B cell (primary cell): ENCODE data around the gene NHERF2. TPM values are rescaled to one million over a fixed set of nuclear protein-coding genes. Genes with fewer than 3 reads are reported as not detected.

ENCODE experiments used
- ATAC-seq: fragments of 200-7000 bp; cut with Tn5 transposase; one replicate; pipeline ENCODE4 v1.10.0; 2021; ENCODE audit warnings: low read depth, mild to moderate bottlenecking, moderate number of reproducible peaks, moderate library complexity
- CTCF ChIA-PET: fragments of 350-600 bp; sonication (Branson Sonifier 250); formaldehyde crosslinking; loops from one replicate; lab custom pipeline; 2021; ENCODE audit warnings: antibody characterized with exemption, inconsistent platforms; lab: Charles Lee
- POLR2A ChIA-PET: fragments of 350-600 bp; sonication (Branson Sonifier 250); formaldehyde crosslinking; loops from one replicate; lab custom pipeline; 2021; ENCODE audit warnings: antibody characterized with exemption; lab: Charles Lee
- DNase-seq: peaks from one replicate; pipeline ENCODE4 v3.0.0; 2013
- H2AFZ ChIP-seq: 2 replicates; pipeline ENCODE4 v1.6.1; 2012; ENCODE audit warnings: mild to moderate bottlenecking, low read depth, low read length; ENCODE audit not compliant: insufficient read depth, poor library complexity, severe bottlenecking
- H3K27ac ChIP-seq, 2 donors: 1 replicate in 1 of 2; 2 replicates in 1 of 2; pipeline ENCODE4 v1.5.1; 2012 to 2013; ENCODE audit warnings: low read length in 2 of 2, mild to moderate bottlenecking in 2 of 2, moderate library complexity in 1 of 2
- H3K27me3 ChIP-seq, 4 experiments: fragments of 200-600 bp in 1 of 4; sonication (generic) in 1 of 4; replicated peaks in 1 of 4; 1 replicate in 2 of 4; 2 replicates in 2 of 4; pipeline versions ENCODE4 v1.6.1 to v1.7.0; 2013 to 2016; ENCODE audit warnings: low read length in 3 of 4, mild to moderate bottlenecking in 2 of 4, mixed read lengths in 1 of 4, moderate library complexity in 1 of 4; ENCODE audit not compliant: insufficient read depth in 4 of 4, control insufficient read depth in 3 of 4; ENCODE audit errors: control extremely low read depth in 1 of 4
- H3K36me3 ChIP-seq, 2 experiments: replicated peaks in 1 of 2; 1 replicate in 1 of 2; 2 replicates in 1 of 2; pipeline versions ENCODE4 v1.6.1 to v1.7.1; 2013; ENCODE audit warnings: low read length in 1 of 2; ENCODE audit not compliant: insufficient read depth in 2 of 2, control insufficient read depth in 1 of 2; ENCODE audit errors: control extremely low read depth in 1 of 2, extremely low read depth in 1 of 2
- H3K4me1 ChIP-seq, 2 donors: fragments of 200-600 bp in 1 of 2; sonication (generic) in 1 of 2; 1 replicate in 1 of 2; 2 replicates in 1 of 2; pipeline versions ENCODE4 v1.5.1 to v1.6.1; 2013 to 2017; ENCODE audit warnings: low read length in 2 of 2; ENCODE audit not compliant: control insufficient read depth in 2 of 2, insufficient read depth in 2 of 2
- H3K4me2 ChIP-seq: replicated peaks from 2 replicates; pipeline ENCODE3; 2012; ENCODE audit warnings: mild to moderate bottlenecking, low read depth, low read length; ENCODE audit not compliant: poor library complexity, severe bottlenecking
- H3K4me3 ChIP-seq, 5 experiments: fragments of 200-600 bp in 1 of 5; sonication (generic) in 1 of 5; 1 replicate in 3 of 5; 2 replicates in 2 of 5; pipeline versions ENCODE4 v1.5.1 to v1.7.0; 2011 to 2016; ENCODE audit warnings: low read length in 4 of 5, mild to moderate bottlenecking in 4 of 5, low read depth in 2 of 5, control low read depth in 1 of 5, moderate library complexity in 1 of 5; ENCODE audit not compliant: insufficient read depth in 1 of 5; ENCODE audit errors: control extremely low read depth in 1 of 5, extremely low read depth in 1 of 5
- H3K79me2 ChIP-seq: fragments of 200-600 bp; sonication (generic); one replicate; pipeline ENCODE4 v1.6.0; 2016; ENCODE audit warnings: low read length; ENCODE audit not compliant: control insufficient read depth, insufficient read depth
- H3K9ac ChIP-seq: fragments of 200-600 bp; sonication (generic); 2 replicates; pipeline ENCODE4 v1.6.1; 2017; ENCODE audit warnings: mild to moderate bottlenecking, low read length, moderate library complexity
- H3K9me3 ChIP-seq, 3 donors: one replicate each; pipeline versions ENCODE4 v1.6.1 to v1.7.1; 2013; ENCODE audit warnings: low read length in 2 of 3; ENCODE audit not compliant: control insufficient read depth in 2 of 3, insufficient read depth in 1 of 3; ENCODE audit errors: control extremely low read depth in 1 of 3
- H4K20me1 ChIP-seq: 2 replicates; pipeline ENCODE4 v1.6.0; 2012; ENCODE audit warnings: mild to moderate bottlenecking, low read length; ENCODE audit not compliant: insufficient read depth, control insufficient read depth, poor library complexity, severe bottlenecking
- H3K27ac Mint-ChIP-seq: one replicate; pipeline ENCODE4 v1.8.0; 2021; ENCODE audit warnings: mixed read lengths
- H3K27me3 Mint-ChIP-seq: one replicate; pipeline ENCODE4 v1.8.0; 2021; ENCODE audit warnings: mixed read lengths
- H3K4me1 Mint-ChIP-seq: one replicate; pipeline ENCODE4 v1.8.0; 2021; ENCODE audit warnings: mixed read lengths
- H3K4me3 Mint-ChIP-seq: one replicate; pipeline ENCODE4 v1.8.0; 2021; ENCODE audit warnings: mixed read lengths
- H3K9me3 Mint-ChIP-seq: one replicate; pipeline ENCODE4 v1.8.0; 2022; ENCODE audit warnings: mixed read lengths; ENCODE audit not compliant: insufficient read depth
- EZH2 ChIP-seq: IDR thresholded peaks from 2 replicates; pipeline ENCODE4 v1.6.1; 2012; ENCODE audit warnings: borderline replicate concordance, low read depth, mild to moderate bottlenecking, moderate library complexity, low read length; ENCODE audit not compliant: insufficient read depth, poor library complexity, severe bottlenecking
- WGBS: methylation state at CpG from one replicate; pipeline ENCODE4 v1.1.5; 2013; ENCODE audit warnings: missing lambda C conversion rate; ENCODE audit not compliant: insufficient coverage; 5-methylcytosine and 5-hydroxymethylcytosine counted together
- intact Hi-C: fragments of 100-400 bp; cut with micrococcal nuclease; formaldehyde crosslinking; loops from one replicate; pipeline ENCODE4 v1.10.0; 2022
- polyA plus RNA-seq: library from polyadenylated mRNA; depleted of rRNA; stranded (reverse); fragments of >200 nt; gene quantifications from 2 replicates; pipeline ENCODE4 v1.2.3, GENCODE V29; 2012
- total RNA-seq, 2 donors: library from RNA; stranded (reverse); fragments of 120-200 nt in 1 of 2; gene quantifications; 1 replicate in 1 of 2; 2 replicates in 1 of 2; pipeline versions ENCODE4 v1.2.3 to v1.2.4, GENCODE V29; 2013 to 2022
- TF ChIP-seq, protein P1 (sequence below): fragments of 200-600 bp; IDR thresholded peaks from one replicate; pipeline ENCODE4 v1.8.0; 2022; ENCODE audit warnings: antibody characterized with exemption, mild to moderate bottlenecking

Gene NHERF2
- total and polyA plus RNA-seq, 2 donors (not counting 1 experiment from before 2014, with no cell fraction given): 1.8 to 2.2 TPM

DNA sequence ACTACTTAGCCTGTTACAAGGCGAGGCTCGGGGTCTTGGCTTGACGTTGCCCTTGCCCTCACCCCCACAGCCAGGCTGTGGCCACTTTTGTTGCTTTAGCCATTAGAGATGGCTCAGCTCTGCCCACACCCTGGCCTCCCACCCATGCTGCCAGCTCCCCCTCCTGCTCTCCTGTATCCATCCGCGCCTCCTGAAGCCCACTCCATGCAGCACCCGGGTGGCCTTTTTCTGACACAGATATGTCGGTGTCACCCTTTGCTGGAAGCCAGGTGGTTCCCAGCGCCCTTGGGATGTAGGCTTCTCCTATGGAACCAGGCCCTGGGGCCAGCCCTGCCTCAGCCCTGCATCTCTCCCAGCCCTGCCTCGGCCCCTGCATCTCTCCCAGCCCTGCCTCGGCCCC lies 30.7 kb downstream of the NHERF2 start:
- no peak overlapping the region for H2AFZ ChIP-seq
- no peaks in the 10 kb centered on the region for H3K9me3 Mint-ChIP-seq
- H3K27ac ChIP-seq: no peak overlapping the region
- intact Hi-C loops: no loop called here
- ChIA-PET CTCF (interaction anchor here (1.1 to 1.8 kb wide), 2 partner anchors 10 to 83 kb away, joined by 3 to 8 read pairs; partner anchors contain the start of genes NTHL1 and TSC2), POLR2A (interaction anchor here (0.7 kb wide), 1 partner anchor 58 kb away, joined by 3 read pairs; no protein-coding TSS in a partner anchor)
- TF ChIP-seq, protein P1, sequence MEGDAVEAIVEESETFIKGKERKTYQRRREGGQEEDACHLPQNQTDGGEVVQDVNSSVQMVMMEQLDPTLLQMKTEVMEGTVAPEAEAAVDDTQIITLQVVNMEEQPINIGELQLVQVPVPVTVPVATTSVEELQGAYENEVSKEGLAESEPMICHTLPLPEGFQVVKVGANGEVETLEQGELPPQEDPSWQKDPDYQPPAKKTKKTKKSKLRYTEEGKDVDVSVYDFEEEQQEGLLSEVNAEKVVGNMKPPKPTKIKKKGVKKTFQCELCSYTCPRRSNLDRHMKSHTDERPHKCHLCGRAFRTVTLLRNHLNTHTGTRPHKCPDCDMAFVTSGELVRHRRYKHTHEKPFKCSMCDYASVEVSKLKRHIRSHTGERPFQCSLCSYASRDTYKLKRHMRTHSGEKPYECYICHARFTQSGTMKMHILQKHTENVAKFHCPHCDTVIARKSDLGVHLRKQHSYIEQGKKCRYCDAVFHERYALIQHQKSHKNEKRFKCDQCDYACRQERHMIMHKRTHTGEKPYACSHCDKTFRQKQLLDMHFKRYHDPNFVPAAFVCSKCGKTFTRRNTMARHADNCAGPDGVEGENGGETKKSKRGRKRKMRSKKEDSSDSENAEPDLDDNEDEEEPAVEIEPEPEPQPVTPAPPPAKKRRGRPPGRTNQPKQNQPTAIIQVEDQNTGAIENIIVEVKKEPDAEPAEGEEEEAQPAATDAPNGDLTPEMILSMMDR: no peak
- no peak for TF ChIP-seq EZH2
- H3K27ac Mint-ChIP-seq: no peak overlapping the region
- no peaks in the 10 kb centered on the region for H3K27me3 ChIP-seq
- H3K79me2 ChIP-seq: peaks cover 4% of the 10 kb centered on the region
- no peak overlapping the region for H3K4me3 ChIP-seq
- no peak overlapping the region for H3K4me2 ChIP-seq
- no peaks in the 10 kb centered on the region for H4K20me1 ChIP-seq
- H3K4me3 Mint-ChIP-seq: no peak overlapping the region
- no peaks in the 10 kb centered on the region for H3K4me1 ChIP-seq
- H3K9ac ChIP-seq: no peak overlapping the region
- H3K4me1 Mint-ChIP-seq: no peaks in the 10 kb centered on the region
- H3K27me3 Mint-ChIP-seq: no peaks in the 10 kb centered on the region
- over 99% methylated on average over 8 of the region's 10 CpGs for WGBS
- no peak for ATAC-seq
- DNase-seq: no peak
- no peaks in the 10 kb centered on the region for H3K9me3 ChIP-seq
- H3K36me3 ChIP-seq: peaks cover 0 to 59% of the 10 kb centered on the region in 2 experiments

DNA sequence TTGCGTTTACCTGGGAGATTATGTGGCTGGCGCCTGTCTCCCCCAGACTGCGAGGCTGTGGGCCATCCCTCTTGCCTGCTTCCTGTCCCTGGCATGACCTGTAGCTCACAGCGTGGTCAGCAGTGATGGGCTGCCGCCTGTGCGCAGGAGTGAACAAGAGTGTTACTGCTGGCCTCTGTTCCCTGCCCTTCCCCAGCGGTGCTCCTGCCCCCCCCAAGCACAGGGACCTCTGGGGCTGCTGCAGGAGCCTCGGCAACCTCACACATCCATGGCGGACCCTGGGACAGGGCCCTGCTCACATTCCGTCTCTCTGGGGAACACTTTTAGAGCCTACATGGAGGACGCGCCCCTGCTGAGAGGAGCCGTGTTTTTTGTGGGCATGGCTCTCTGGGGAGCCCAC lies 31.7 kb downstream of the NHERF2 start:
- ChIA-PET POLR2A (no interaction called here), CTCF (interaction anchor here (0.5 to 1.2 kb wide), 2 partner anchors 82 to 887 kb away, joined by 3 read pairs; no protein-coding TSS in a partner anchor)
- H3K27ac Mint-ChIP-seq: no peak overlapping the region
- no peaks in the 10 kb centered on the region for H3K9me3 Mint-ChIP-seq
- 97% methylated on average over 13 of the region's 13 CpGs for WGBS
- no peaks in the 10 kb centered on the region for H3K27me3 Mint-ChIP-seq
- H3K4me3 Mint-ChIP-seq: no peak overlapping the region
- Histone ChIP-seq H4K20me1 (no peaks in the 10 kb centered on the region), H3K4me1 (no peaks in the 10 kb centered on the region), H3K9ac (no peak overlapping the region), H3K79me2 (no peaks in the 10 kb centered on the region), H3K27me3 (no peaks in the 10 kb centered on the region), H3K4me2 (no peak overlapping the region), H3K36me3 (peaks cover 0 to 50% of the 10 kb centered on the region in 2 experiments), H3K9me3 (no peaks in the 10 kb centered on the region), H3K4me3 (no peak overlapping the region), H3K27ac (no peak overlapping the region), H2AFZ (no peak overlapping the region)
- no peak for DNase-seq
- H3K4me1 Mint-ChIP-seq: no peaks in the 10 kb centered on the region
- no peak for ATAC-seq
- intact Hi-C loops: no loop called here
- no peak for TF ChIP-seq EZH2
- TF ChIP-seq, protein P1: no peak
